Transverse colon (tissue), 4 donors: ENCODE data around the gene ANP32A. TPM values are rescaled to one million over a fixed set of nuclear protein-coding genes. Genes with fewer than 3 reads are reported as not detected.

ENCODE experiments used
- DNase-seq: peaks from one replicate; pipeline ENCODE4 v3.0.0-alpha.2; 2019
- H3K27ac ChIP-seq, 4 donors: fragments of 200-600 bp; sonication (generic); 2 replicates each; pipeline ENCODE4 v1.5.1; 2016 to 2018; ENCODE audit warnings: inconsistent platforms in 4 of 4
- H3K27me3 ChIP-seq: fragments of 200-600 bp; sonication (generic); 2 replicates; pipeline ENCODE4 v1.5.1; 2017; ENCODE audit warnings: inconsistent platforms
- H3K36me3 ChIP-seq, 4 donors: fragments of 200-600 bp; sonication (generic); 2 replicates each; pipeline ENCODE4 v1.5.1; 2017 to 2019; ENCODE audit warnings: inconsistent platforms in 4 of 4
- H3K4me1 ChIP-seq, 4 donors: fragments of 200-600 bp; sonication (generic); 2 replicates each; pipeline ENCODE4 v1.5.1; 2017 to 2020; ENCODE audit warnings: inconsistent platforms in 4 of 4
- H3K4me3 ChIP-seq, 4 donors: fragments of 200-600 bp; sonication (generic); 1 replicate in 1 of 4; 2 replicates in 3 of 4; pipeline versions ENCODE4 v1.5.1 to v1.6.1; 2017 to 2019; ENCODE audit warnings: inconsistent platforms in 4 of 4
- H3K9me3 ChIP-seq, 2 donors: fragments of 200-600 bp; sonication (generic); 2 replicates each; pipeline ENCODE4 v1.5.1; 2017 to 2019; ENCODE audit warnings: inconsistent platforms in 2 of 2
- CTCF ChIP-seq, 5 experiments: fragments of 200-600 bp in 3 of 5; fragments of 450-650 bp in 2 of 5; sonication (generic) in 3 of 5; IDR thresholded peaks; 1 replicate in 2 of 5; 2 replicates in 3 of 5; pipeline ENCODE4 v1.5.1; 2016 to 2017; ENCODE audit warnings: antibody characterized with exemption in 5 of 5, inconsistent platforms in 3 of 5, mild to moderate bottlenecking in 2 of 5, moderate library complexity in 1 of 5
- EP300 ChIP-seq: sonication (generic); formaldehyde crosslinking; IDR thresholded peaks from one replicate; pipeline ENCODE4 v1.6.1; 2017; ENCODE audit warnings: antibody characterized with exemption, low read depth
- POLR2A ChIP-seq: fragments of 450-650 bp; IDR thresholded peaks from one replicate; pipeline ENCODE4 v1.6.1; 2016; ENCODE audit warnings: antibody characterized with exemption, mild to moderate bottlenecking, moderate library complexity
- POLR2AphosphoS5 ChIP-seq, 3 donors: sonication (generic); formaldehyde crosslinking; IDR thresholded peaks; one replicate each; pipeline ENCODE4 v1.6.1; 2016; ENCODE audit warnings: antibody characterized with exemption in 3 of 3
- WGBS, 2 donors: methylation state at CpG; one replicate each; pipeline ENCODE4 v1.1.5; 2018; ENCODE audit warnings: low coverage in 1 of 2; 5-methylcytosine and 5-hydroxymethylcytosine counted together
- in situ Hi-C, 4 donors: fragments of 200-750 bp; cut with MboI; loops; one replicate each; pipeline versions ENCODE4 v1.15.0 to v1.15.1; 2017; ENCODE audit warnings: low sequenced_read_pairs in 3 of 4, low pct_ligation_motif_present in 1 of 4, low pct_unique_long_range_greater_than_20kb in 1 of 4
- intact Hi-C: fragments of 100-400 bp; cut with DNase I; formaldehyde crosslinking; loops from one replicate; pipeline ENCODE4 v1.15.1; 2023; ENCODE audit warnings: low total_unique reads
- total RNA-seq, 4 donors: library from RNA; depleted of rRNA; stranded (reverse); fragments of >200 nt; gene quantifications; one replicate each; pipeline ENCODE4 v1.1.0, GENCODE V29; 2016

The ANP32A gene
- total RNA-seq, 4 donors from 2014 or later = 23.9 to 92.7 (median 69.4) TPM

GRCh38 chr15:68797191-68797590, 23.5 kb downstream of the ANP32A start:
- 62 to 100% methylated on average over 1 to 3 of the region's 3 CpGs for WGBS, 2 donors
- no peak for DNase-seq
- H3K27ac ChIP-seq = no peak overlapping the region
- no peaks in the 10 kb centered on the region for H3K27me3 ChIP-seq
- H3K9me3 ChIP-seq = no peaks in the 10 kb centered on the region
- H3K36me3 ChIP-seq = no peaks in the 10 kb centered on the region
- H3K4me3 ChIP-seq = no peak overlapping the region
- no peak for TF ChIP-seq EP300
- in situ Hi-C loops (no loop called here), intact Hi-C loops (no loop called here)
- peaks cover 21 to 69% (median 46%) of the 10 kb centered on the region in 4 donors for H3K4me1 ChIP-seq

- H3K27me3 ChIP-seq = no peaks in the 10 kb centered on the region
- no peaks in the 10 kb centered on the region for H3K36me3 ChIP-seq
- peak overlapping the region in 1 of 4 donors; percentile 69 for H3K27ac ChIP-seq
- no peak overlapping the region for H3K4me3 ChIP-seq
- no peaks in the 10 kb centered on the region for H3K9me3 ChIP-seq
- WGBS, 2 donors = 94% methylated on average over 6 of the region's 6 CpGs; no CpG with 5 or more reads in 1 of the 2 donors
- in situ Hi-C loops = no loop called here
- intact Hi-C loops = no loop called here
- H3K4me1 ChIP-seq = peaks cover 20 to 72% (median 49%) of the 10 kb centered on the region in 4 donors
- no peak for DNase-seq
- no peak for TF ChIP-seq CTCF (IDR thresholded peaks at IDR 0.05)
- TF ChIP-seq POLR2AphosphoS5 (IDR thresholded peaks at IDR 0.05) = no peak
- no peak for TF ChIP-seq POLR2A
- TF ChIP-seq EP300 = no peak
These were observed 24.1 kb downstream of the ANP32A start for GRCh38 chr15:68796576-68796975.

DNA sequence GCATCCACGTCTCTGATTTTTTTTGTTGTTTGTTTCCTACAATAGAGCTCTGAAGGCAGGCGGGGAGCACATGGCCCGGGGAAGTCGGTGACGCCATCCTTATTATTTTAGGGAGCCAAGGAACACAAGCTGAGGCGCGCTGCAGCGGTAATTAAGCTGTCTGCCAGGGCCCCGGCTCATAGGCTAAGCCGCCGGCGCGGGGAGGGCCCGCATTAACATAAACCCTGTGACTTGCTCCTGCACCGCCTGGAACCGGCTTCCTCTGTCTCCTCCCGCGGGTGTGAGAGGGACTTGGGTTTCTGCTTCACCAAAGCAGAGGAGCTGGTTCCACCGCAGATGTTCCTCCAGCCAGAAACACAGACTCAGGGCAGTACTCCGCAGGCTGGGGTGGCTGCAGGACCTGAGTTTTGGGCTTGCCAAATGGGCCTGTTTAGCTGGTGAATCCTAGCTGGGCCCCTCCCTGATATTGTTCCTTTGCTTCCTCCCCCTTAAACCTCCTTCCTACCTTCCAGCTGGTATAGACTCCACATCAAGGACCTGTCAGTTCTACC, 25.3 kb downstream of the ANP32A start:
- intact Hi-C loops (no loop called here), in situ Hi-C loops (no loop called here)
- peaks cover 29 to 84% (median 58%) of the 10 kb centered on the region in 4 donors for H3K4me1 ChIP-seq
- H3K36me3 ChIP-seq = no peaks in the 10 kb centered on the region
- H3K27me3 ChIP-seq = no peaks in the 10 kb centered on the region
- peak overlapping the region in 1 of 4 donors; percentile 13 for H3K4me3 ChIP-seq
- H3K27ac ChIP-seq = peak overlapping the region; percentile 69 to 76 (median 71)
- 9% methylated on average over 20 of the region's 20 CpGs; no CpG with 5 or more reads in 1 of the 2 donors for WGBS, 2 donors
- TF ChIP-seq EP300 = no peak
- TF ChIP-seq POLR2AphosphoS5 (IDR thresholded peaks at IDR 0.05) = peak; percentile 25 to 40 (median 37)
- TF ChIP-seq POLR2A = no peak
- TF ChIP-seq CTCF (IDR thresholded peaks at IDR 0.05) = no peak
- peak; percentile 90 for DNase-seq
- no peaks in the 10 kb centered on the region for H3K9me3 ChIP-seq

GRCh38 chr15:68794863-68795262, 25.8 kb downstream of the ANP32A start:
- Histone ChIP-seq H3K27ac (peak overlapping the region; percentile 69 to 76 (median 71)), H3K4me1 (peaks cover 33 to 89% (median 63%) of the 10 kb centered on the region in 4 donors), H3K36me3 (no peaks in the 10 kb centered on the region), H3K9me3 (no peaks in the 10 kb centered on the region), H3K4me3 (peak overlapping the region in 1 of 4 donors; percentile 13), H3K27me3 (no peaks in the 10 kb centered on the region)
- TF ChIP-seq POLR2A (no peak), CTCF (IDR thresholded peaks at IDR 0.05) (peak in 2 of 5 experiments; percentile 7 to 23), EP300 (no peak), POLR2AphosphoS5 (IDR thresholded peaks at IDR 0.05) (no peak)
- intact Hi-C loops = no loop called here
- 10 to 20% methylated on average over 2 to 5 of the region's 5 CpGs for WGBS, 2 donors
- no peak for DNase-seq
- in situ Hi-C loops = no loop called here
